GM12891 (cell line): ENCODE results near the gene FLOT1. TPM values are rescaled to one million over a fixed set of nuclear protein-coding genes. Genes with fewer than 3 reads are reported as not detected.

ENCODE experiments used
- DNase-seq: peaks from one replicate; pipeline ENCODE4 v3.0.0; 2011; ENCODE audit warnings: low spot score; ENCODE audit not compliant: insufficient read length
- FAIRE-seq: peaks from 2 replicates; lab custom pipeline; 2011; peaks lifted over from hg19 to GRCh38; lab: Jason Lieb, UNC
- PAX5 ChIP-seq: IDR thresholded peaks from 2 replicates; pipeline ENCODE4 v1.6.1; 2011; ENCODE audit warnings: low read length, moderate library complexity, mild to moderate bottlenecking; ENCODE audit not compliant: insufficient read depth, severe bottlenecking
- POLR2A ChIP-seq: IDR thresholded peaks from 2 replicates; pipeline ENCODE4 v1.6.1; 2011; ENCODE audit warnings: low read depth, low read length, control low read depth
- POLR2AphosphoS5 ChIP-seq: IDR thresholded peaks from 2 replicates; pipeline ENCODE4 v1.6.1; 2011; ENCODE audit warnings: low read depth, low read length, control low read depth
- POU2F2 ChIP-seq: IDR thresholded peaks from 2 replicates; pipeline ENCODE4 v1.6.1; 2011; ENCODE audit warnings: low read depth, mild to moderate bottlenecking, control low read depth, low read length, moderate library complexity
- SPI1 ChIP-seq: IDR thresholded peaks from 2 replicates; pipeline ENCODE4 v1.6.1; 2011; ENCODE audit warnings: low read depth, low read length, control low read depth
- TAF1 ChIP-seq: IDR thresholded peaks from 2 replicates; pipeline ENCODE4 v1.6.1; 2011; ENCODE audit warnings: low read depth, low read length, control low read depth
- polyA plus RNA-seq: library from polyadenylated mRNA; unstranded; fragments of >200 nt; gene quantifications from one replicate; pipeline ENCODE4 v1.2.1, GENCODE V29; 2012; ENCODE audit warnings: low read depth, missing spikeins, inconsistent platforms; ENCODE audit not compliant: missing spikeins

Gene FLOT1
- 85.4 TPM for polyA plus RNA-seq

- peak; percentile 53 for TF ChIP-seq POU2F2
- no peak for TF ChIP-seq SPI1
- TF ChIP-seq POLR2AphosphoS5 = peak; percentile 61; the same call in 1 of the 2 replicates
- 0 out of 2 replicates have a peak, but pooled peaks have one; percentile 33 for TF ChIP-seq POLR2A
- peak; percentile 47; the same call in 1 of the 2 replicates for TF ChIP-seq TAF1
- FAIRE-seq = peak; percentile 78
Observed at GRCh38 chr6:30742316-30743098, at the start of gene FLOT1. FLOT1 (minus strand) TSS chr6:30742687; CDS start chr6:30742189, 498 bp downstream.

DNA sequence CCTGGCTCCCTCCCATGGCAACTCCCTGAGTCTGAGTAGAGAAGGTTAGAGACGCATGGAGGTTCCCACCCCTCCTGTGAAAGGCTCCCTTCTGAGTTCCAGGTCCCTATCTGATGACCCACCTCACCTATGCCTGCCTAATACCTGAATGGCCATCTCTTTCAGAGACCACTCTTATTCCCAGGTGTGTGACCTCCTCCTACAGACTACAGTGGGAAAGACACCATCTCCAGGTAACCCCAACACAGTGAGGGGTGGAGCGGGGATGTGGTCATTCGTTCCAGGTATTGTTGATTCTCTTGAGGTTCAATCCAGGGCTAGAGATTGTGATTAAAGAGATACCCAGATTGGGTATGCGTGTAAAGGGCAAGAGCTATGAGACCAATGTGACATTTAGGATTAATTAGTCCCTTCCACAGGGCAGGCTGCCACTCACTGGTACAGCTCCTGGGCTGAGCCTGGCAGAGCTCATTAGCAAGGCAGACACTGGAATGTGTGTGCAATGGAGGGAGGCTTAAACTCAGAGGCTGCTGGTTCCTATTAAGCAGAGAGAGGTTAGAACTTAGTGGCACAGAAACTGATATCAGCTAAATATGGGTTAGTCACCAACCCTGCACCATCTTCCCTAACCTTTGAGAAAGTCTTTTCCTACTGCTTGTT is 48.4 kb upstream of the FLOT1 start:
- DNase-seq (no peak), FAIRE-seq (no peak)
- TF ChIP-seq SPI1 = no peak
- TF ChIP-seq PAX5 = no peak
- TF ChIP-seq POLR2A = no peak
- no peak for TF ChIP-seq POLR2AphosphoS5
- no peak for TF ChIP-seq TAF1
- no peak for TF ChIP-seq POU2F2

More at GRCh38 chr6:30742316-30743098, at the start of gene FLOT1:
- DNase-seq = peak; percentile 90

GRCh38 chr6:30789606-30790005 is 47.1 kb upstream of the FLOT1 start:
- TF ChIP-seq PAX5 (no peak), POU2F2 (no peak), SPI1 (no peak), POLR2AphosphoS5 (no peak), POLR2A (no peak), TAF1 (no peak)
- DNase-seq = no peak
- no peak for FAIRE-seq

- FAIRE-seq = peak; percentile 23
Observed at GRCh38 chr6:30787954-30788353, 45.5 kb upstream of the FLOT1 start.

GRCh38 chr6:30782425-30783014 is 40.0 kb upstream of the FLOT1 start:
- no peak for FAIRE-seq
- DNase-seq = no peak

More at GRCh38 chr6:30787954-30788353, 45.5 kb upstream of the FLOT1 start:
- DNase-seq = no peak
- TF ChIP-seq PAX5 = no peak
- peak; percentile 29; the same call in 1 of the 2 replicates for TF ChIP-seq SPI1
- TF ChIP-seq POU2F2 = no peak

DNA sequence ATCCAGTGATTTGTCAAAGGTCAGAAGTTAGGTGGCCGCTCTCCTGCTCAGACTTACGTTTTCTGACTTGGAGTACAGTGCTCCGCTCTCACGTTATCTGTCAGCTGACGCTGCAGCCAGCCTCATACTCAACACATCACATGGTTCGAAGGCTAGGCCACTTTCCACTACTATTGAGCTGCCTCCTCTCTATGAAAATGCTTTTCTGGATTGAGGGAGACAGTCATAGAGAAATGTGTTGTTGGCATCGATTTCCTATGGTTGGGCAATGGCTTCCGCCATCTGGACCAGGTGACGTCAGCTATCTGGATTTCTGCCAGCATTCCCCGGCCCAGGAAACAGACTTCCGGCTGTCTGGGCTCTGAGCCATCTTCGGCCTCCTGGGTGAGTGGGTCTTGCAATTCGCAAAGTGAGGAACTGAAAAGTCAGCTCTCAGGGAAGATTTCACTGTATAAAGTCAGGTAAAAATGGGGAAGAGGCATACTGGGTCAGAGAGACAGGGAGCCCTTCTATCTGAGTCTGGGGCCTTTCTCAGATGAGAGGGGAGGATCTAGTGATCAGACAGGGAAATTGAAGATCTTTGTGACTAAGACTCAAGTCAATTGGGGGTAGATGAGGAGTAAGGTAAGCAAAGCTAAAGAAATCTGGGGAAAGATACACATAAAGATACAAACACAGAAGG is 39.4 kb upstream of the FLOT1 start:
- DNase-seq (no peak), FAIRE-seq (peak; percentile 75)
- TF ChIP-seq PAX5 (no peak), SPI1 (peak; percentile 87)

More at GRCh38 chr6:30782425-30783014, 40.0 kb upstream of the FLOT1 start:
- no peak for TF ChIP-seq POLR2A
- no peak for TF ChIP-seq TAF1
- TF ChIP-seq POLR2AphosphoS5 = no peak
- TF ChIP-seq PAX5 = no peak
- no peak for TF ChIP-seq SPI1
- no peak for TF ChIP-seq POU2F2

- no peak for TF ChIP-seq SPI1
- TF ChIP-seq TAF1 = no peak
- no peak for TF ChIP-seq PAX5
- no peak for TF ChIP-seq POLR2A
- no peak for TF ChIP-seq POU2F2
- no peak for FAIRE-seq
- DNase-seq = no peak
Observed at GRCh38 chr6:30781395-30781742, 38.9 kb upstream of the FLOT1 start.

DNA sequence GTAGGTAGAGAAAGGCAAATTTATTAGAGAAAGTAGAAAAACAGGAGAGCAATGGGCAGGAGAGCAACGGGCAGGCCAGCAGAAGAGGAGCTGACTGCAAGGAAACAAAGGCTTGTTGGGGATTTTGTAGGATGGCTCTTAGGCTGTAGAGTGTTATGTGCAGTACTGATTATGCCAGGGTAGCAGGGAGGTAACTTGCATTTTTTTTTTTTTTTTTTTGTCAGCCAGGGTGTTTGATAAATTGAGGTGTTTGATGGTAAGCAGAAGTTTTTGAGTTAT is 38.1 kb upstream of the FLOT1 start:
- no peak for TF ChIP-seq SPI1
- TF ChIP-seq PAX5 = no peak
- no peak for TF ChIP-seq POLR2A
- DNase-seq (no peak), FAIRE-seq (no peak)

DNA sequence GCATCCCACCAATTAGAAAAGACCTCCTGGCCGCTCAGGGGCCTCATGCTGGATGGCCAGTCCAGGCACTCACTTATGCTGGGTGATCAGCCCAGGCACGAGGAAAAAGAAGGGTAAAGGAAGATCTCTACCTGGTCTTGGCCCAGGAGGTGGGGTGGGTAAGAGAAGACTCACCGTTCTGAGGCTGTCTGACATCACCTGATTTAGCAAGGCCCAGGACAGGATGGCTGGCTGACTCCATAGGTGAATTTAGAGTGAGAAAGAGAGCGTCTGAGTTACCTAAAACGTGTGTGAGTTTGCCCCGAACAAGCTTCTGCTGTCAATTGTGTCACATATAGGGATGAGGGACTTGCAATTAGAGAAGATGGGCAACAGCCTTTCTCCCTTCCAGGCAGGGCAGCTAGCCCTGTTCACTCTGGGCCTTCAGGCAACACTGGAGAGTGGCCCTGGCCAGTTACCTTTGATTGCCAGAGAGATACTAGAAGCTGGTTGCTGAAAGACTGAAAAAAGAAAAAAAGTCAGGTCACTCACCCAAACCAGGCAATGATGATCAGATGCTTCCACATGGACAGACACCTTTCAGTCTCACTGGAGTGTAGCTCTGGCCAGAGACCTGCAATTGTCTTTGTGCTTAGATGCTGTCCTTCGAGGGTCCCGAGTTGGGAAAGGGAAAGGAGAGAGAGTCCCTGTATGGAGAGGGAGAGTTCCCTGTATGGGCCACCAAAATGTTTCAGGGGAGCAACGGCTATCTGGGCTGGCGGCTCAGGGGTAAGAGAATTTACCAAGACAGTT is 37.6 kb upstream of the FLOT1 start:
- DNase-seq (no peak), FAIRE-seq (no peak)
- TF ChIP-seq SPI1 (no peak), POLR2AphosphoS5 (no peak), POU2F2 (no peak), TAF1 (no peak), PAX5 (no peak)
